PC-9 (cell line): ENCODE results near the gene CEBPB. TPM values are rescaled to one million over a fixed set of nuclear protein-coding genes. Genes with fewer than 3 reads are reported as not detected.

ENCODE experiments used
- BruUV-seq: library from RNA; stranded (reverse); fragments of 400-500 nt; replicated peaks from 2 replicates; lab custom pipeline; 2021; lab: Mats Ljungman, UMichigan
- CTCF ChIA-PET: fragments of 300-600 bp; sonication (Branson Sonifier 250); formaldehyde crosslinking; loops from one replicate; lab custom pipeline; 2022; ENCODE audit warnings: antibody characterized with exemption; lab: Charles Lee
- POLR2A ChIA-PET: fragments of 300-600 bp; sonication (Branson Sonifier 250); formaldehyde crosslinking; loops from one replicate; lab custom pipeline; 2022; ENCODE audit warnings: antibody characterized with exemption; ENCODE audit not compliant: unreplicated experiment; lab: Charles Lee
- DNase-seq, 2 experiments: peaks; one replicate each; pipeline versions ENCODE4 v3.0.0 to v3.0.0-alpha.2; 2015 to 2022; ENCODE audit warnings: mixed read lengths in 1 of 2
- H2AFZ ChIP-seq: fragments of 200-600 bp; sonication (generic); 2 replicates; pipeline ENCODE4 v1.8.1; 2017; ENCODE audit warnings: antibody characterized with exemption
- H3F3A ChIP-seq: fragments of 200-600 bp; sonication (generic); 2 replicates; pipeline ENCODE4 v1.8.1; 2017; ENCODE audit warnings: antibody characterized with exemption, mild to moderate bottlenecking, low read depth; ENCODE audit not compliant: insufficient read depth
- H3K27ac ChIP-seq: fragments of 200-600 bp; sonication (generic); 2 replicates; pipeline ENCODE4 v1.6.1; 2016; ENCODE audit warnings: mixed run types
- H3K27me3 ChIP-seq: fragments of 200-600 bp; sonication (generic); 2 replicates; pipeline ENCODE4 v1.6.1; 2016; ENCODE audit warnings: low read depth, mixed run types; ENCODE audit not compliant: insufficient read depth
- H3K36me3 ChIP-seq: fragments of 200-600 bp; sonication (generic); 2 replicates; pipeline ENCODE4 v1.6.1; 2016; ENCODE audit warnings: low read depth, mixed run types
- H3K4me1 ChIP-seq: fragments of 200-600 bp; sonication (generic); replicated peaks from 2 replicates; pipeline ENCODE4 v1.6.1; 2016; ENCODE audit warnings: mixed run types; ENCODE audit not compliant: insufficient read depth
- H3K4me2 ChIP-seq: fragments of 200-600 bp; sonication (generic); 2 replicates; pipeline ENCODE4 v1.6.1; 2017; ENCODE audit warnings: mixed run types
- H3K4me3 ChIP-seq: fragments of 200-600 bp; sonication (generic); 2 replicates; pipeline ENCODE4 v1.6.1; 2016; ENCODE audit warnings: mixed run types
- H3K79me2 ChIP-seq: fragments of 200-600 bp; sonication (generic); 2 replicates; pipeline ENCODE4 v1.6.1; 2017; ENCODE audit warnings: low read depth, mixed run types
- H3K9me2 ChIP-seq: fragments of 200-600 bp; sonication (generic); 2 replicates; pipeline ENCODE4 v1.8.1; 2017; ENCODE audit warnings: mild to moderate bottlenecking; ENCODE audit not compliant: insufficient read depth
- H3K9me3 ChIP-seq: fragments of 200-600 bp; sonication (generic); 2 replicates; pipeline ENCODE4 v1.8.1; 2016; ENCODE audit warnings: low read depth; ENCODE audit not compliant: insufficient read depth
- H4K20me1 ChIP-seq: fragments of 200-600 bp; sonication (generic); 2 replicates; pipeline ENCODE4 v1.8.1; 2017; ENCODE audit not compliant: insufficient read depth
- EZH2 ChIP-seq: fragments of 200-600 bp; sonication (generic); IDR thresholded peaks from 2 replicates; pipeline ENCODE4 v1.8.0; 2017; ENCODE audit warnings: antibody characterized with exemption, low read depth
- intact Hi-C: fragments of 100-400 bp; cut with micrococcal nuclease; formaldehyde crosslinking; loops from one replicate; pipeline ENCODE4 v1.10.0; 2022; ENCODE audit not compliant: unreplicated experiment
- total RNA-seq: library from RNA; stranded (reverse); gene quantifications from 2 replicates; pipeline ENCODE4 v1.2.3, GENCODE V29; 2021
- TF ChIP-seq, protein P1 (sequence below): fragments of 200-600 bp; sonication (generic); conservative IDR thresholded peaks from 2 replicates; pipeline ENCODE4 v1.6.1; 2017; ENCODE audit warnings: mixed run types, antibody characterized with exemption, mild to moderate bottlenecking, moderate library complexity

CEBPB gene
- total RNA-seq, 1 experiment from 2014 or later: 112 TPM

DNA sequence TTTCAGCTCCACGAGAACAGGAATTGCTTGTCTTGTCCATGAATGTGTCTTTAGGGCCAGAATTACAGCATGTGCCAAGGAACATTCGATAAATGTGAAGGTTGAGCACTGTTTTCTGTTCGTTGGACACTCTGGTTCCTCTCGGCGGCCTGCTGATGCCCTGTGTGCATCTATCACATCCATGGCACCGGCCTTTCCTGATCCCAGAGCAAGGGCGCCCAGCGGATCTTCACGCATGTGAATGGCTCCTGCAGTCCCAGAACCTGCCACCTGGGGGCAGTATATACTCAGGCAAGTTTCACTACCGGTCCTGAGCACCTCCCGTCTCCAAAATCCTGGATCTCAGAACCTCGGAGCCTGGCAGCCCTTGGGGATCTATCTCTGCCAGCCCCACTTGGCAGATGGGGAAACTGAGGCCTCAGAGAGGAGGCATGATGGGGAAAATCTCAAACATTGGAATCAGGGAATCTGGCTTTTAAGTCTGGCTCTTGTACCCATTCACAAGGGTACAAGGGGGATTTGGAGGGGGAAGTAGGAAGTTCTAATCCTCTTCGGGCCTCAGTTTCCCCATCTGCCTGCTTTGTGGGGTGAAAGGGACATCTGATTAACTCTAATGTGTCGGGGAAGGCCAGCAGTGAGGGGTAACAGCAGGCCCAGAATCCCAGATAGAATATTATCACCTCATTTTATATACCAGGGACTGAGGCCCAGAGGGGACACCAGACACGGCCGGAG lies 4.3 kb upstream of the CEBPB start:
- Histone ChIP-seq H3K4me1 (peaks cover 34% of the 10 kb centered on the region), H3F3A (peaks cover 35% of the 10 kb centered on the region), H2AFZ (no peak overlapping the region), H3K36me3 (no peaks in the 10 kb centered on the region), H3K4me2 (no peak overlapping the region), H3K9me2 (no peaks in the 10 kb centered on the region), H3K27me3 (no peaks in the 10 kb centered on the region), H4K20me1 (no peaks in the 10 kb centered on the region), H3K9me3 (no peaks in the 10 kb centered on the region), H3K4me3 (no peak overlapping the region), H3K79me2 (peaks cover 1% of the 10 kb centered on the region; the same call in 1 of the 2 replicates), H3K27ac (peak overlapping the region; percentile 99; the same call in 1 of the 2 replicates)
- no TSS peak for BruUV-seq
- intact Hi-C loops: loop anchor here (1.0 to 5.0 kb wide), 7 partner anchors 274 to 602 kb away; no protein-coding TSS in a partner anchor
- CTCF ChIA-PET: interaction anchor here (0.7 kb wide), 1 partner anchor 107 kb away, joined by 11 read pairs; no protein-coding TSS in a partner anchor
- POLR2A ChIA-PET: no interaction called here
- peak; percentile 73 to 93 for DNase-seq
- TF ChIP-seq EZH2: no peak
- TF ChIP-seq, protein P1, sequence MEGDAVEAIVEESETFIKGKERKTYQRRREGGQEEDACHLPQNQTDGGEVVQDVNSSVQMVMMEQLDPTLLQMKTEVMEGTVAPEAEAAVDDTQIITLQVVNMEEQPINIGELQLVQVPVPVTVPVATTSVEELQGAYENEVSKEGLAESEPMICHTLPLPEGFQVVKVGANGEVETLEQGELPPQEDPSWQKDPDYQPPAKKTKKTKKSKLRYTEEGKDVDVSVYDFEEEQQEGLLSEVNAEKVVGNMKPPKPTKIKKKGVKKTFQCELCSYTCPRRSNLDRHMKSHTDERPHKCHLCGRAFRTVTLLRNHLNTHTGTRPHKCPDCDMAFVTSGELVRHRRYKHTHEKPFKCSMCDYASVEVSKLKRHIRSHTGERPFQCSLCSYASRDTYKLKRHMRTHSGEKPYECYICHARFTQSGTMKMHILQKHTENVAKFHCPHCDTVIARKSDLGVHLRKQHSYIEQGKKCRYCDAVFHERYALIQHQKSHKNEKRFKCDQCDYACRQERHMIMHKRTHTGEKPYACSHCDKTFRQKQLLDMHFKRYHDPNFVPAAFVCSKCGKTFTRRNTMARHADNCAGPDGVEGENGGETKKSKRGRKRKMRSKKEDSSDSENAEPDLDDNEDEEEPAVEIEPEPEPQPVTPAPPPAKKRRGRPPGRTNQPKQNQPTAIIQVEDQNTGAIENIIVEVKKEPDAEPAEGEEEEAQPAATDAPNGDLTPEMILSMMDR: peak; percentile 100

DNA sequence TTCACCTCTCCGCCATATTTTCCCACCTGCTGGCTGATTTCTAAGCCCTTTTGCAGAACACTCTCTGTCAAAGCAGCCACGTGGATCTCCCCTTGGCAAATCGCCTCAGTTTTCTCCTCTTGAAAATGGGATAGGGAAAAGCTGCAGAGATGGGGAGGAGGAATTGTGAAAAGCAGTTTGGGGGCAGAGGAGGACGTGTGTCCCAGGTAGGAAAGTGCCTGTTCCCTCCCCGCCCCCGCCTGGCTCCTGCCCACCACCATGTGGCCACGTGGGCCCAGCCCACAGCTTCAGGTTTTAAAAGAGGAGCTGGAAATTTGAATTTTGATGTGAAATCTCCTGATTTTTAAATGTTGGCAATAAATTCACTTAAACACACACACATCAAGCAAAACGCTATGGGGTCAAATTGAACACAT lies 3.6 kb upstream of the CEBPB start:
- DNase-seq: no peak
- peak overlapping the region; percentile 80 for H3K4me2 ChIP-seq
- BruUV-seq: no TSS peak
- H4K20me1 ChIP-seq: no peaks in the 10 kb centered on the region
- no peaks in the 10 kb centered on the region for H3K36me3 ChIP-seq
- no peaks in the 10 kb centered on the region for H3K9me3 ChIP-seq
- TF ChIP-seq, protein P1: no peak
- no peak for TF ChIP-seq EZH2
- no peaks in the 10 kb centered on the region for H3K27me3 ChIP-seq
- no peaks in the 10 kb centered on the region for H3K9me2 ChIP-seq
- peaks cover 39% of the 10 kb centered on the region for H3F3A ChIP-seq
- no peak overlapping the region for H2AFZ ChIP-seq
- intact Hi-C loops: loop anchor here (1.0 to 5.0 kb wide), 7 partner anchors 273 to 601 kb away; no protein-coding TSS in a partner anchor
- no peak overlapping the region for H3K4me3 ChIP-seq
- POLR2A ChIA-PET: interaction anchor here (0.5 kb wide), 1 partner anchor 284 kb away, joined by 3 read pairs; no protein-coding TSS in a partner anchor
- H3K4me1 ChIP-seq: peaks cover 34% of the 10 kb centered on the region
- H3K79me2 ChIP-seq: peaks cover 8% of the 10 kb centered on the region
- CTCF ChIA-PET: interaction anchor here (0.6 to 1.0 kb wide), 6 partner anchors 68 to 393 kb away, joined by 3 to 11 read pairs (median 6); no protein-coding TSS in a partner anchor
- H3K27ac ChIP-seq: peak overlapping the region; percentile 99

DNA sequence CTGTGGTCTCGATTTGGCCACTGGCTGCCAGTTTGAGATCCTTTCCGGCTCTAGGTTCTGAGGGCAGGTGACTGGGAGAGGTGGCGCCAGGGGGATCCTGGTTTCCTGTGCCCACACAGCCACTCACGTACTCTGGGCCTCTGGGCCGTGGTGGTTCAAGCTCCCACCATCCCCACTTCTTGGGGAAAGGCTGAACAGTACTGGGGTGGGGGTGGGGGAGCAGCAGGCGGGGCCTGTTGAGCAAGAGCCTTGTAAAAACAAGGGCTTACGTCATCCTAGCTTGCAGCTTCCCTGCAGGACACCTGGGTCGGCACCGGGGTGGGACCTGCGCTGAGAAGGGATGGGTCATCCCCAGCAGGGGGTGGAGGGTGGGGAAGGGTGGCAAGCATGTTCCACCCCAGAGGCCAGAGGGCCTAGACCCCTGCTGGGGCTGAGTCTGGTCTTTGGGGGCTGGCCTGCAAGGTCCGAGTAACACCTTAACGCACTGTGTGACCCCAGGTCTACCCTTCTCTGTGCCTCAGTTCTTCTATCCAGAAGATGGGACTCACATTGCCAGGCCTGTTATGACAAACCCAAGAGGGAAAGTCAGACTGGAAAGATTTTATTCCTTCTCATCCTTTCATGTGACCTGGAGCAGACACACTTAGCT lies 3.1 kb upstream of the CEBPB start:
- H3K4me3 ChIP-seq: no peak overlapping the region
- H3F3A ChIP-seq: peaks cover 43% of the 10 kb centered on the region
- CTCF ChIA-PET: interaction anchor here (0.5 to 1.0 kb wide), 7 partner anchors 67 to 392 kb away, joined by 3 to 11 read pairs (median 6); no protein-coding TSS in a partner anchor
- no peaks in the 10 kb centered on the region for H3K27me3 ChIP-seq
- TF ChIP-seq, protein P1: no peak
- TF ChIP-seq EZH2: no peak
- POLR2A ChIA-PET: interaction anchor here (0.5 to 0.6 kb wide), 2 partner anchors 284 to 324 kb away, joined by 3 to 4 read pairs; no protein-coding TSS in a partner anchor
- DNase-seq: peak; percentile 33 to 70
- intact Hi-C loops: loop anchor here (5.0 kb wide), 1 partner anchor 555 kb away; no protein-coding TSS in a partner anchor
- no TSS peak for BruUV-seq
- H3K27ac ChIP-seq: peak overlapping the region; percentile 99
- peaks cover 34% of the 10 kb centered on the region for H3K4me1 ChIP-seq
- peaks cover 3% of the 10 kb centered on the region for H3K36me3 ChIP-seq
- peaks cover 14% of the 10 kb centered on the region for H3K79me2 ChIP-seq
- H3K9me3 ChIP-seq: no peaks in the 10 kb centered on the region
- no peaks in the 10 kb centered on the region for H4K20me1 ChIP-seq
- H3K9me2 ChIP-seq: no peaks in the 10 kb centered on the region
- H2AFZ ChIP-seq: no peak overlapping the region
- H3K4me2 ChIP-seq: peak overlapping the region; percentile 80
